ENCODE measurements around the gene FAM168A.
A peak's percentile ranks its signal among the peaks of the same experiment; 100 is the strongest.

Gene FAM168A

DNA sequence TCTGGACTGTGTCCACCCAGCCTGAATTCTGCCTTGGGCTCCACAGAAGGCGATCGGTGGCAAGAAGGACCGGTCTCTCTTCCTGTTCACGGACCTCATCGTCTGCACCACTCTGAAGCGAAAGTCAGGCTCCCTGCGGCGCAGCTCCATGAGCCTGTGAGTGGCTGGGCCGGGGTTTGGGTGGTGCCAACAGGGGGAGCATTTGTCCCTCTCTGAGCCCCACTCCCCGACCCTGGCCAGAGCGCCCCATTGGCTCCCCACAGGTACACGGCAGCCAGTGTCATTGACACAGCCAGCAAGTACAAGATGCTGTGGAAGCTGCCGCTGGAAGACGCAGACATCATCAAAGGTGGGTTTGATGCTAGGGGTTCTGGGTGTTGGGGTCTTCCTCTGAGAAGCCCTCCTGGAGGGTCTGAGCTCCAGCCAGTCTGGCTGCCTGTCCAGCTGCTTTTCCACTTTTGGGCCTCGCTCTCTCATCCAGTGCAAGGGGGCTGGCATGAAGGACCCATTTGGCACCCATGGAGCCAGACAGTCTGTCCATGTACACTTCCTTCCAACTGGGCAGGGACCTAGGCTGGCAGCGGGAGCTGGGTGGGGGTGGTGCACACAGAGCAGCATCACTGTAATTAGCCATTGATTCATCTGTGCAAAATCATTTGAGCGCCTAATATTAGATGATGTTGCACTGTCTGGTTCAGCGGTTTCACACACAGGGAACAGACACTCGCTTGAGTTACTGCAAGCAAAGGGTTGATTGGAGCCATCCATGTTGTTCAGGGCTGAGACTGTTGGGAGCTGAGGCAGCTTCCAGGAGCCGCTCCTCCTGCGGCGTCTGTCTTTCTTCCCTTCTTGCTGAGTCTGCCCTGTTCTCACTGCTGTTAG lies 240.7 kb downstream of the FAM168A start:
- no peak overlapping the region for H3K4me3 ChIP-seq (ENCODE audit: low read depth, low read length)
- DNase-seq (ENCODE audit: low read depth): no peak
- no peak for TF ChIP-seq POLR2A (IDR thresholded peaks at IDR 0.05; ENCODE audit: extremely low read depth, insufficient read length)
- TF ChIP-seq, protein P1, sequence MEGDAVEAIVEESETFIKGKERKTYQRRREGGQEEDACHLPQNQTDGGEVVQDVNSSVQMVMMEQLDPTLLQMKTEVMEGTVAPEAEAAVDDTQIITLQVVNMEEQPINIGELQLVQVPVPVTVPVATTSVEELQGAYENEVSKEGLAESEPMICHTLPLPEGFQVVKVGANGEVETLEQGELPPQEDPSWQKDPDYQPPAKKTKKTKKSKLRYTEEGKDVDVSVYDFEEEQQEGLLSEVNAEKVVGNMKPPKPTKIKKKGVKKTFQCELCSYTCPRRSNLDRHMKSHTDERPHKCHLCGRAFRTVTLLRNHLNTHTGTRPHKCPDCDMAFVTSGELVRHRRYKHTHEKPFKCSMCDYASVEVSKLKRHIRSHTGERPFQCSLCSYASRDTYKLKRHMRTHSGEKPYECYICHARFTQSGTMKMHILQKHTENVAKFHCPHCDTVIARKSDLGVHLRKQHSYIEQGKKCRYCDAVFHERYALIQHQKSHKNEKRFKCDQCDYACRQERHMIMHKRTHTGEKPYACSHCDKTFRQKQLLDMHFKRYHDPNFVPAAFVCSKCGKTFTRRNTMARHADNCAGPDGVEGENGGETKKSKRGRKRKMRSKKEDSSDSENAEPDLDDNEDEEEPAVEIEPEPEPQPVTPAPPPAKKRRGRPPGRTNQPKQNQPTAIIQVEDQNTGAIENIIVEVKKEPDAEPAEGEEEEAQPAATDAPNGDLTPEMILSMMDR (IDR thresholded peaks at IDR 0.05; ENCODE audit: low read depth, low read length): no peak

DNA sequence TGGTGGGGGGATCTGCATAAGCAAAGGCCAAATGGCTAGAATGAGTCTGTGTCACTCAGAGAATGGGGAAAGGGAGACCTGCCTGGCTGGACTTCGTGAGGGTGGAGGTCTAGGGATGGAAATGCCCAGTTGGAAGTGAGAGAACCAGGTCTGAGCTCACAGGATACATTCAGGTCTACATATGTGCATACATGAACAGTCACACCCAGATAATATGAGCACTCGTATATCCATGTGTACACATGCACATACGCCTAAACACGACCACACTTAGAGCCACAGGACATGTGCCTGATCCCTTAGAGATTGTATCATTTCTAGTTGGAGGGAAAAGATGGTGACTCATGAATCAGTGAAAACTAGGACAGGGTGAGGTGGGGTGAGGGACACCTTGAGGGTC lies 242.8 kb downstream of the FAM168A start:
- TF ChIP-seq, protein P1 (IDR thresholded peaks at IDR 0.05; ENCODE audit: low read depth, low read length): no peak
- TF ChIP-seq MYC (IDR thresholded peaks at IDR 0.05; ENCODE audit: low read depth, low read length) (no peak), POLR2A (IDR thresholded peaks at IDR 0.05; ENCODE audit: extremely low read depth, insufficient read length) (no peak)
- TF ChIP-seq, protein P2, sequence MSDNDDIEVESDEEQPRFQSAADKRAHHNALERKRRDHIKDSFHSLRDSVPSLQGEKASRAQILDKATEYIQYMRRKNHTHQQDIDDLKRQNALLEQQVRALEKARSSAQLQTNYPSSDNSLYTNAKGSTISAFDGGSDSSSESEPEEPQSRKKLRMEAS (IDR thresholded peaks at IDR 0.05; ENCODE audit: low read depth, low read length): no peak
- no peak for DNase-seq (ENCODE audit: low read depth)
- H3K4me3 ChIP-seq (ENCODE audit: low read depth, low read length): no peak overlapping the region

DNA sequence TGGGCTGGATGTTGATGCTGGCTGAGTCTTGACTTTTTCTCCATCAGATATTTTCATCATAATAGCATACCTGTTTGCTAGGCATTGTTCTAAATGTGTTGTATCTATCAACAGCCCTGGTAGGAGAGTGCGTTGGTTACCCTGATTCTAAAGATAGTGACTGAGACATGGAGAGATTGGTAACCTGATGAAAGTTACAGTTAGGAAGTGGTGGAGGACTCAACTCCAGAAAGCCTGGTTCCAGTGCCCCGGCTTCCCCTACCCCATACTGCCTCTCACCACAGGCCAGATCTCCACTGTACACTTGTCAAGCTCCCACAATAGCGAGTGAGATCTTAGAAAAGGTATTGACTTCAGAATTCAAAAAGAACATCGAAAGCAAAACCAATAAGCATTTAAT lies 244.5 kb downstream of the FAM168A start:
- TF ChIP-seq, protein P2 (IDR thresholded peaks at IDR 0.05; ENCODE audit: low read depth, low read length): no peak
- TF ChIP-seq MYC (IDR thresholded peaks at IDR 0.05; ENCODE audit: low read depth, low read length): no peak
- TF ChIP-seq POLR2A (IDR thresholded peaks at IDR 0.05; ENCODE audit: extremely low read depth, insufficient read length): no peak
- TF ChIP-seq, protein P1 (IDR thresholded peaks at IDR 0.05; ENCODE audit: low read depth, low read length): no peak
- no peak overlapping the region for H3K4me3 ChIP-seq (ENCODE audit: low read depth, low read length)
- no peak for DNase-seq (ENCODE audit: low read depth)

DNA sequence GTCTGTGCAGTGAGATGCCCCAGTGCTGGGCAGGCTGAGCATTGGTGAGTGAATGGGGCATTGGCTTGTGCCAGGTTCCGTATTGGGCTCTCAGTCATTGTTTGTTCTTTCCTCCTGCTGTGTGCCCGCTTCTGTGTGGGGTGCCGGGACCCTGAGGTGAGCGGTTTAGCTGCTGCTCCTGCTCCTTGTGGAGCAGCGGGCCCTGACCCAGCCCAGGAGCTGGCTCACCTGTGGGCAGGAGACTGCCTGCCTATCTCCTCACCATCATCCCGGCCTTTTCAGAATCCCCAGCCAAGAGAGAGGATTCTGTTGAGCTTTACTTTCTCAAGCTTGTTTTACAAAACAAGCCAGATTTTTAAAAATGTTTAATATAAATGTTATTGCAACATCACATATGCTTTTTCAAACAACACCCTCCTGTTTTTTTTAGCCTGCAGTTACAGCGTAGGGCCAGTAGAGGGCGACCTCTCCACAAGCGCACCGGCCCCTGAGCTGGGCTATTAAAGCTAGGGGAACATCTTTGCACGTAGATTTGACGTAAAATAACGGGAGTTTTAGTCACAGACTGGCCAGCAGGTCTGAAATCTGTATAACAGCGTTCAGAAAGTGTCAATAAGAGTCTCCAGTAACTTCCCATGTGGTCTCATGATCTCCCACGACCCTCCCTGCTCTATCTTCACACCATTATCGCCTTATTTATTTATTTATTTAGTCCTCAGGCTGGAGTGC lies 246.8 kb downstream of the FAM168A start:
- DNase-seq (ENCODE audit: low read depth): peak; percentile 83
- H3K4me3 ChIP-seq (ENCODE audit: low read depth, low read length): no peak overlapping the region
- no peak for TF ChIP-seq POLR2A (IDR thresholded peaks at IDR 0.05; ENCODE audit: extremely low read depth, insufficient read length)
- TF ChIP-seq, protein P1 (IDR thresholded peaks at IDR 0.05; ENCODE audit: low read depth, low read length): peak; percentile 97
